Breast epithelium (tissue), 4 donors: ENCODE results near the gene MRTFA. TPM values are rescaled to one million over a fixed set of nuclear protein-coding genes. Genes with fewer than 3 reads are reported as not detected.

Experiments
- DNase-seq, 2 donors: peaks; one replicate each; pipeline ENCODE4 v3.0.0-alpha.2; 2019; ENCODE audit warnings: low spot score in 2 of 2
- H3K27ac ChIP-seq, 2 donors: fragments of 200-600 bp; sonication (generic) in 1 of 2; one replicate each; pipeline ENCODE4 v1.5.1; 2016 to 2019; ENCODE audit warnings: mild to moderate bottlenecking in 1 of 2
- H3K27me3 ChIP-seq, 2 donors: fragments of 200-600 bp; sonication (generic) in 1 of 2; one replicate each; pipeline versions ENCODE4 v1.5.1 to v1.6.0; 2017 to 2019; ENCODE audit warnings: control low read depth in 1 of 2, mild to moderate bottlenecking in 1 of 2
- H3K36me3 ChIP-seq: fragments of 200-600 bp; one replicate; pipeline ENCODE4 v1.5.1; 2019
- H3K4me1 ChIP-seq, 2 donors: fragments of 200-600 bp; sonication (generic); one replicate each; pipeline ENCODE4 v1.5.1; 2016 to 2019; ENCODE audit warnings: control low read depth in 1 of 2
- H3K4me3 ChIP-seq, 3 donors: fragments of 200-600 bp; sonication (generic); 1 replicate in 2 of 3; 2 replicates in 1 of 3; pipeline ENCODE4 v1.5.1; 2016 to 2019; ENCODE audit warnings: mild to moderate bottlenecking in 3 of 3, moderate library complexity in 2 of 3
- H3K9me3 ChIP-seq, 2 donors: fragments of 200-600 bp; sonication (generic) in 1 of 2; one replicate each; pipeline ENCODE4 v1.5.1; 2016 to 2019; ENCODE audit warnings: control low read depth in 1 of 2
- CTCF ChIP-seq, 3 donors: fragments of 450-650 bp; IDR thresholded peaks; one replicate each; pipeline ENCODE4 v1.5.1; 2016 to 2017; ENCODE audit warnings: antibody characterized with exemption in 3 of 3, mild to moderate bottlenecking in 3 of 3, moderate library complexity in 3 of 3
- POLR2A ChIP-seq: fragments of 450-650 bp; IDR thresholded peaks from one replicate; pipeline ENCODE4 v1.6.1; 2016; ENCODE audit warnings: antibody characterized with exemption, mild to moderate bottlenecking, moderate library complexity
- POLR2AphosphoS5 ChIP-seq, 3 donors: sonication (generic); formaldehyde crosslinking; IDR thresholded peaks; one replicate each; pipeline ENCODE4 v1.6.1; 2017; ENCODE audit warnings: antibody characterized with exemption in 3 of 3
- intact Hi-C: fragments of 100-400 bp; cut with DNase I; formaldehyde crosslinking; loops from one replicate; pipeline ENCODE4 v1.15.1; 2023; ENCODE audit warnings: low total_unique reads
- total RNA-seq, 3 donors: library from RNA; depleted of rRNA; stranded (reverse); fragments of >200 nt; gene quantifications; one replicate each; pipeline ENCODE4 v1.1.0, GENCODE V29; 2016

MRTFA gene
- total RNA-seq, 3 donors from 2014 or later: 47.0 to 69.2 (median 65.7) TPM

- Histone ChIP-seq H3K27ac (no peak overlapping the region), H3K27me3 (no peaks in the 10 kb centered on the region), H3K4me1 (peaks cover 3 to 7% of the 10 kb centered on the region in 2 donors)
Measured at GRCh38 chr22:40453671-40454070, 182.8 kb downstream of the MRTFA start.

GRCh38 chr22:40452730-40453487 lies 183.6 kb downstream of the MRTFA start:
- peaks cover 3 to 7% of the 10 kb centered on the region in 2 donors for H3K4me1 ChIP-seq
- DNase-seq: no peak
- H3K27me3 ChIP-seq: no peaks in the 10 kb centered on the region
- TF ChIP-seq POLR2AphosphoS5 (IDR thresholded peaks at IDR 0.05) (no peak), POLR2A (no peak), CTCF (IDR thresholded peaks at IDR 0.05) (no peak)
- no peak overlapping the region for H3K4me3 ChIP-seq
- intact Hi-C loops: no loop called here
- H3K9me3 ChIP-seq: no peaks in the 10 kb centered on the region
- H3K27ac ChIP-seq: no peak overlapping the region
- no peaks in the 10 kb centered on the region for H3K36me3 ChIP-seq

More at GRCh38 chr22:40453671-40454070, 182.8 kb downstream of the MRTFA start:
- intact Hi-C loops: no loop called here
- no peak for TF ChIP-seq POLR2A
- TF ChIP-seq POLR2AphosphoS5 (IDR thresholded peaks at IDR 0.05): no peak
- no peak for TF ChIP-seq CTCF (IDR thresholded peaks at IDR 0.05)
- no peak overlapping the region for H3K4me3 ChIP-seq
- DNase-seq: no peak
- no peaks in the 10 kb centered on the region for H3K36me3 ChIP-seq
- no peaks in the 10 kb centered on the region for H3K9me3 ChIP-seq

GRCh38 chr22:40451210-40451609 lies 185.3 kb downstream of the MRTFA start:
- Histone ChIP-seq H3K4me1 (peaks cover 3 to 7% of the 10 kb centered on the region in 2 donors), H3K27me3 (no peaks in the 10 kb centered on the region), H3K27ac (no peak overlapping the region), H3K4me3 (no peak overlapping the region), H3K36me3 (no peaks in the 10 kb centered on the region), H3K9me3 (no peaks in the 10 kb centered on the region)
- no peak for DNase-seq
- no peak for TF ChIP-seq POLR2AphosphoS5 (IDR thresholded peaks at IDR 0.05)
- TF ChIP-seq POLR2A: no peak
- TF ChIP-seq CTCF (IDR thresholded peaks at IDR 0.05): no peak
- intact Hi-C loops: no loop called here

GRCh38 chr22:40450616-40451015 lies 185.9 kb downstream of the MRTFA start:
- no peaks in the 10 kb centered on the region for H3K36me3 ChIP-seq
- no peak overlapping the region for H3K27ac ChIP-seq
- no peak overlapping the region for H3K4me3 ChIP-seq
- intact Hi-C loops: no loop called here
- H3K27me3 ChIP-seq: no peaks in the 10 kb centered on the region
- H3K4me1 ChIP-seq: peaks cover 3 to 7% of the 10 kb centered on the region in 2 donors
- no peaks in the 10 kb centered on the region for H3K9me3 ChIP-seq
- TF ChIP-seq POLR2AphosphoS5 (IDR thresholded peaks at IDR 0.05): no peak
- no peak for TF ChIP-seq CTCF (IDR thresholded peaks at IDR 0.05)
- no peak for TF ChIP-seq POLR2A
- DNase-seq: no peak

GRCh38 chr22:40449676-40450035 lies 186.9 kb downstream of the MRTFA start:
- intact Hi-C loops: no loop called here
- Histone ChIP-seq H3K27ac (peak overlapping the region in 1 of 2 donors; percentile 22), H3K4me1 (peaks cover 3 to 7% of the 10 kb centered on the region in 2 donors), H3K36me3 (no peaks in the 10 kb centered on the region), H3K4me3 (no peak overlapping the region), H3K9me3 (no peaks in the 10 kb centered on the region), H3K27me3 (no peaks in the 10 kb centered on the region)
- TF ChIP-seq POLR2AphosphoS5 (IDR thresholded peaks at IDR 0.05) (no peak), POLR2A (no peak), CTCF (IDR thresholded peaks at IDR 0.05) (no peak)
- DNase-seq: no peak
